Measurements from ENCODE around the gene MAP1LC3C.

The MAP1LC3C gene
- long read RNA-seq, result 0 reads

DNA sequence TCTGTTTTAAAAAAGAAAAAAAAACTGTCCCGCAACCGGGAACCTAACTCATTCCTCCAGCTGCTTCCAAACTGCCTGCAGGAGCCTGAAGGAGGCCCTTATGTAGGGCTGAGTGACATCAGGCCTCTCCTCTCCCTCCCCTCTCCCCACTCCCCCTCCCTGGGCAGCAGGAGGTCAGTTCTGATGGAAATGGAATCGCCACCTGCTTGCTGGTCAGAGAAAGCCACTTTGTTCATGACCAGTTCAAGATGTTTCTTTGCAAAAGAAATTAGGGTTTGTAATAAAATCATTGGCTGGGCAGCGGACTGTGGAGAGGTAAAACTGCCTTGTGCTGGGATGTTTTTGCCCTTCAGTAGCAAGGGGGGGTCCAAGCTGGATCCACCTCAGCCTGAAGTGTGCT, at the start of gene MAP1LC3C:
Gene MAP1LC3C, minus strand, starts transcription at position 73 of the 400 bp plus-strand sequence. CDS start 90 bp downstream, outside the sequence.
- Histone ChIP-seq H3K27me3 (ENCODE audit: insufficient read depth, poor library complexity, severe bottlenecking) (no peaks in the 10 kb centered on the region), H3K27ac (replicated peaks) (no peak within 1 kb of the TSS), H3K4me3 (replicated peaks; ENCODE audit: insufficient read depth, low read length) (peak within 1 kb of the TSS; percentile 31)
- no peak for DNase-seq (ENCODE audit: low read depth in 1 of 2, low spot score in 1 of 2)
- TF ChIP-seq, protein P1, sequence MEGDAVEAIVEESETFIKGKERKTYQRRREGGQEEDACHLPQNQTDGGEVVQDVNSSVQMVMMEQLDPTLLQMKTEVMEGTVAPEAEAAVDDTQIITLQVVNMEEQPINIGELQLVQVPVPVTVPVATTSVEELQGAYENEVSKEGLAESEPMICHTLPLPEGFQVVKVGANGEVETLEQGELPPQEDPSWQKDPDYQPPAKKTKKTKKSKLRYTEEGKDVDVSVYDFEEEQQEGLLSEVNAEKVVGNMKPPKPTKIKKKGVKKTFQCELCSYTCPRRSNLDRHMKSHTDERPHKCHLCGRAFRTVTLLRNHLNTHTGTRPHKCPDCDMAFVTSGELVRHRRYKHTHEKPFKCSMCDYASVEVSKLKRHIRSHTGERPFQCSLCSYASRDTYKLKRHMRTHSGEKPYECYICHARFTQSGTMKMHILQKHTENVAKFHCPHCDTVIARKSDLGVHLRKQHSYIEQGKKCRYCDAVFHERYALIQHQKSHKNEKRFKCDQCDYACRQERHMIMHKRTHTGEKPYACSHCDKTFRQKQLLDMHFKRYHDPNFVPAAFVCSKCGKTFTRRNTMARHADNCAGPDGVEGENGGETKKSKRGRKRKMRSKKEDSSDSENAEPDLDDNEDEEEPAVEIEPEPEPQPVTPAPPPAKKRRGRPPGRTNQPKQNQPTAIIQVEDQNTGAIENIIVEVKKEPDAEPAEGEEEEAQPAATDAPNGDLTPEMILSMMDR (IDR thresholded peaks at IDR 0.05; ENCODE audit: insufficient read depth, low read length), result no peak
- TF ChIP-seq, protein P2, sequence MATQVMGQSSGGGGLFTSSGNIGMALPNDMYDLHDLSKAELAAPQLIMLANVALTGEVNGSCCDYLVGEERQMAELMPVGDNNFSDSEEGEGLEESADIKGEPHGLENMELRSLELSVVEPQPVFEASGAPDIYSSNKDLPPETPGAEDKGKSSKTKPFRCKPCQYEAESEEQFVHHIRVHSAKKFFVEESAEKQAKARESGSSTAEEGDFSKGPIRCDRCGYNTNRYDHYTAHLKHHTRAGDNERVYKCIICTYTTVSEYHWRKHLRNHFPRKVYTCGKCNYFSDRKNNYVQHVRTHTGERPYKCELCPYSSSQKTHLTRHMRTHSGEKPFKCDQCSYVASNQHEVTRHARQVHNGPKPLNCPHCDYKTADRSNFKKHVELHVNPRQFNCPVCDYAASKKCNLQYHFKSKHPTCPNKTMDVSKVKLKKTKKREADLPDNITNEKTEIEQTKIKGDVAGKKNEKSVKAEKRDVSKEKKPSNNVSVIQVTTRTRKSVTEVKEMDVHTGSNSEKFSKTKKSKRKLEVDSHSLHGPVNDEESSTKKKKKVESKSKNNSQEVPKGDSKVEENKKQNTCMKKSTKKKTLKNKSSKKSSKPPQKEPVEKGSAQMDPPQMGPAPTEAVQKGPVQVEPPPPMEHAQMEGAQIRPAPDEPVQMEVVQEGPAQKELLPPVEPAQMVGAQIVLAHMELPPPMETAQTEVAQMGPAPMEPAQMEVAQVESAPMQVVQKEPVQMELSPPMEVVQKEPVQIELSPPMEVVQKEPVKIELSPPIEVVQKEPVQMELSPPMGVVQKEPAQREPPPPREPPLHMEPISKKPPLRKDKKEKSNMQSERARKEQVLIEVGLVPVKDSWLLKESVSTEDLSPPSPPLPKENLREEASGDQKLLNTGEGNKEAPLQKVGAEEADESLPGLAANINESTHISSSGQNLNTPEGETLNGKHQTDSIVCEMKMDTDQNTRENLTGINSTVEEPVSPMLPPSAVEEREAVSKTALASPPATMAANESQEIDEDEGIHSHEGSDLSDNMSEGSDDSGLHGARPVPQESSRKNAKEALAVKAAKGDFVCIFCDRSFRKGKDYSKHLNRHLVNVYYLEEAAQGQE (IDR thresholded peaks at IDR 0.05; ENCODE audit: insufficient replicate concordance, low read depth), result no peak
- no peak for TF ChIP-seq GABPA (IDR thresholded peaks at IDR 0.05; ENCODE audit: low read depth)

DNA sequence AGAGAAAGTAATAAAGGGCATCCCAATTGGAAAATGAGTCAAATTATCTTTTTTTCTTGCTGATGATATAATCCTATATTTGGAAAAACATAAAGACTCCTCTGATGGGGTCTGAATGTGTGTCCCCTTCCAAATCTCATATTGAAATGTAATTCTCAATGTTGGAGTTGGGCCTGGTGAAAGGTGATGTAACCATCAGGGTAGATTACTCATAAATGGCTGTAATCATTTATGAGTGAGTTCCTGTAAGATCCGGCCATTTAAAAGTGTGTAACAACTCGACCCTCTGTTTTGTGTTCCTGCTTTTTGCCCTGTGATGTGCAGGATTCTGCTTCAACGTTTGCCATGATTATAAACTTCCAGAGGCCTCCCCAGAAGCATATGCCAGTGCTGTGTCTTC, 44.3 kb upstream of the MAP1LC3C start:
- DNase-seq (ENCODE audit: low read depth in 1 of 2, low spot score in 1 of 2), result no peak
- Histone ChIP-seq H3K27me3 (ENCODE audit: insufficient read depth, poor library complexity, severe bottlenecking) (no peaks in the 10 kb centered on the region), H3K4me3 (replicated peaks; ENCODE audit: insufficient read depth, low read length) (no peak overlapping the region), H3K27ac (replicated peaks) (no peak overlapping the region)
- TF ChIP-seq GABPA (IDR thresholded peaks at IDR 0.05; ENCODE audit: low read depth), result no peak
- TF ChIP-seq SPI1 (IDR thresholded peaks at IDR 0.05; ENCODE audit: borderline replicate concordance, low read depth), result no peak
- TF ChIP-seq, protein P2 (IDR thresholded peaks at IDR 0.05; ENCODE audit: insufficient replicate concordance, low read depth), result no peak
- TF ChIP-seq, protein P1 (IDR thresholded peaks at IDR 0.05; ENCODE audit: insufficient read depth, low read length), result no peak
- no peak for TF ChIP-seq POLR2AphosphoS5 (IDR thresholded peaks at IDR 0.05; ENCODE audit: low read depth)

DNA sequence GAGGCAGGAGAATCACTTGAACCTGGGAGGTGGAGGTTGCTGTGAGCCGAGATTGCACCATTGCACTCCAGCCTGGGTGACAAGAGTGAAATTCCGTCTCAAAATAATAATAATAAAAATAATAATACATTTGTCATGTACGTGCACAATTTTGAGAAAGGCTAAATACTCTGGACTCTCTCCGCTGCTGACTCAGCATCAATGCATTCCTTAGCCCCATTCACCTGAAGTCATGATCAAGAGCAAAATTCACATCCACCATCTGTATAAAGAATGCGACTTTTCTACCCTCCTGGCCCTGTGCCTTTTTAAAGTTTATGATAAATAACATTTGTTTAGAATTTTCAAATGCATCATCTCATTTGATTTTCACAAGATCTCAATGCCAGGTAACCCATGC, 35.5 kb upstream of the MAP1LC3C start:
- H3K27me3 ChIP-seq (ENCODE audit: insufficient read depth, poor library complexity, severe bottlenecking), result peaks cover 2% of the 10 kb centered on the region
- H3K27ac ChIP-seq (replicated peaks), result no peak overlapping the region
- no peak for TF ChIP-seq SPI1 (IDR thresholded peaks at IDR 0.05; ENCODE audit: borderline replicate concordance, low read depth)
- TF ChIP-seq, protein P1 (IDR thresholded peaks at IDR 0.05; ENCODE audit: insufficient read depth, low read length), result no peak
- TF ChIP-seq, protein P2 (IDR thresholded peaks at IDR 0.05; ENCODE audit: insufficient replicate concordance, low read depth), result no peak
- no peak for TF ChIP-seq GABPA (IDR thresholded peaks at IDR 0.05; ENCODE audit: low read depth)
- TF ChIP-seq POLR2AphosphoS5 (IDR thresholded peaks at IDR 0.05; ENCODE audit: low read depth), result no peak
- no peak overlapping the region for H3K4me3 ChIP-seq (replicated peaks; ENCODE audit: insufficient read depth, low read length)
- no peak for DNase-seq (ENCODE audit: low read depth in 1 of 2, low spot score in 1 of 2)
